ENCODE data around the gene RPA1.

RPA1 gene

DNA sequence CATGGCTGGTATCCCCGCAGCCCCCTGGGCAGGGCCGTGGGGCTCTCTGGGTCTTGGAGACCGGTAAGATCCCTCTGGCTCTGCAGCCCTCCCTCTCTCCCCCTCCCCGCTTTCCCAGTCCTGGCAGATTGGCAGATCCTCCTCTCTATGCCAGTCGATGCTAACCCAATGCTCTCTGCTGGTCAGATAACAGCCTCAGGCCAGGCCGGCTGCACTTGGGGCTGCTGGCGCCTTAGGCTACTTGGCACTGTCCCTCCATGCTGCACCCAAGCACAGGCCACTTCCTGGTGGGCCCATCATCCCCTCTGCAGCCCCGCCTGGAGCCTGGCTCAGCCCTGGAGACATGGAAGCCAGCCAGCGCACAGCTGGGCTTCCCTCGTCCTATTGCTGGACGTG is 113.6 kb downstream of the RPA1 start:
- DNase-seq, result no peak

GRCh38 chr17:1945621-1946020 is 115.8 kb downstream of the RPA1 start:
- no peak for DNase-seq

DNA sequence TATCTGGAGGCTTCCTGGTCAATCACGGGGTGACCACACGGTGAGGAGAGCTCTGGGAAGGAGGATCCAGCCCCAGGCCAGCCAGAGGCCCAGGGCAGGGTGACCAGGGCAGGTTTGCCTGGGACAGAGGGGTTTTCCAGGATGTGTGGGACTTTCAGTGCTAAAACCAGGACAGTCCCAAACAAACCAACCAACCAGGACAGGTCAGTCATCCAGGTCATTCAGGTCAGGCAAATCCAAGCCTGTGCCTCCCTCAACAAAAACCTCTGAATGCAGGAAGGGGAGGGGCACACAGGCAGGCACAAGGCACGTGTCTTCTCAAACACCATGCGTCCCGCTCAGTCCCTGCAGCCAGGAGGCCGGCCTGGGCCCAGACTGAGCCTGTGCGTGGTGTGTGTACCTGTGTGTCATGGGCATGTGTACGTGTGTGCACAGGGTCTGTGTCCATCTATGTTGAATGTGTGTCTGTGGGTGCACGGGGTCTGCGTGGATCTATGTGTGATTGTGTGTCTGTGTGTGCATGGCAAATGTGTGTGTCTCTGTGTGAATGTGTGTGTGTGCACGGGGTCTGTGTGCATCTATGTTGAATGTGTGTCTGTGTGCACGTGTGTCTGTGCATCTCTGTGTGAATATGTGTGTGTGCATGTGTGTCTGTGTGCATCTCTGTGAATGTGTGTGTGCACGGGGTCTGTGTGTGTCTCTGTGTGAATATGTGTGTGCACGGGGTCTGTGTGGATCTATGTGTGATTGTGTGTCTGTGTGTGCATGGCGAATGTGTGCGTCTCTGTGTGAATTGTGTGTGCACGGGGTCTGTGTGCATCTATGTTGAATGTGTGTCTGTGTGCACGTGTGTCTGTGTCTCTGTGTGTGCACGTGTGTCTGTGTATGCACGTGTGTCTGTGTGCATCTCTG is 116.5 kb downstream of the RPA1 start:
- DNase-seq, result no peak

- DNase-seq, result no peak
Observed at GRCh38 chr17:1947229-1947742, 117.5 kb downstream of the RPA1 start.

- DNase-seq, result no peak
Observed at GRCh38 chr17:1947743-1948516, 118.1 kb downstream of the RPA1 start.

GRCh38 chr17:1948517-1948825 is 118.7 kb downstream of the RPA1 start:
- no peak for DNase-seq
